Left lung (tissue), 10 donors: ENCODE results near the gene ANGEL2. TPM values are rescaled to one million over a fixed set of nuclear protein-coding genes. Genes with fewer than 3 reads are reported as not detected.

Experiments
- ATAC-seq: fragments of 200-7000 bp; cut with Tn5 transposase; one replicate; pipeline ENCODE4 v1.9.1; 2020; ENCODE audit warnings: moderate library complexity
- DNase-seq, 4 donors: peaks; one replicate each; pipeline ENCODE4 v3.0.0-alpha.2; 2013 to 2020
- H3K27ac ChIP-seq, 2 donors: fragments of 200-600 bp; sonication (generic) in 1 of 2; one replicate each; pipeline versions ENCODE4 v1.5.0 to v1.8.0; 2020 to 2021
- H3K27me3 ChIP-seq, 2 donors: fragments of 200-600 bp; sonication (generic) in 1 of 2; one replicate each; pipeline versions ENCODE4 v1.5.0 to v1.8.0; 2020 to 2021
- H3K36me3 ChIP-seq, 2 donors: fragments of 200-600 bp; sonication (generic) in 1 of 2; one replicate each; pipeline versions ENCODE4 v1.5.0 to v1.8.0; 2020 to 2021
- H3K4me1 ChIP-seq, 2 donors: fragments of 200-600 bp; one replicate each; pipeline ENCODE4 v1.8.0; 2021
- H3K4me3 ChIP-seq, 2 donors: fragments of 200-600 bp; sonication (generic) in 1 of 2; one replicate each; pipeline versions ENCODE4 v1.5.0 to v1.8.0; 2020 to 2021; ENCODE audit warnings: mild to moderate bottlenecking in 1 of 2
- H3K9me3 ChIP-seq, 2 donors: fragments of 200-600 bp; sonication (generic) in 1 of 2; one replicate each; pipeline versions ENCODE4 v1.5.0 to v1.8.0; 2020 to 2021
- intact Hi-C, 2 donors: fragments of 100-400 bp; cut with DNase I; formaldehyde crosslinking; loops; one replicate each; pipeline versions ENCODE4 v1.11.2 to v1.14.2; 2022
- polyA plus RNA-seq, 6 donors: library from polyadenylated mRNA; unstranded; fragments of 120-200 nt; gene quantifications; one replicate each; pipeline ENCODE4 v1.2.1, GENCODE V29; 2013; ENCODE audit not compliant: insufficient read length in 6 of 6
- total RNA-seq, 2 donors: library from RNA; stranded (reverse); fragmentation: NEBNext Ultra II Directional; extraction: Animal tissue kit (Norgen Biotek cat#: 25700); gene quantifications; one replicate each; pipeline ENCODE4 v1.2.1, GENCODE V29; 2021
- TF ChIP-seq, protein P1 (sequence below), 2 donors: fragments of 200-600 bp; sonication (generic) in 1 of 2; IDR thresholded peaks; one replicate each; pipeline versions ENCODE4 v1.5.0 to v1.8.0; 2021; ENCODE audit warnings: antibody characterized with exemption in 2 of 2
- donor health status: DM: no; HTN: yes; CAD: no.
- donor health status: DM: no; HTN: no; CAD: no.

ANGEL2 gene
- total and polyA plus RNA-seq, 8 donors: 24.0 to 56.9 (median 44.8) TPM

DNA sequence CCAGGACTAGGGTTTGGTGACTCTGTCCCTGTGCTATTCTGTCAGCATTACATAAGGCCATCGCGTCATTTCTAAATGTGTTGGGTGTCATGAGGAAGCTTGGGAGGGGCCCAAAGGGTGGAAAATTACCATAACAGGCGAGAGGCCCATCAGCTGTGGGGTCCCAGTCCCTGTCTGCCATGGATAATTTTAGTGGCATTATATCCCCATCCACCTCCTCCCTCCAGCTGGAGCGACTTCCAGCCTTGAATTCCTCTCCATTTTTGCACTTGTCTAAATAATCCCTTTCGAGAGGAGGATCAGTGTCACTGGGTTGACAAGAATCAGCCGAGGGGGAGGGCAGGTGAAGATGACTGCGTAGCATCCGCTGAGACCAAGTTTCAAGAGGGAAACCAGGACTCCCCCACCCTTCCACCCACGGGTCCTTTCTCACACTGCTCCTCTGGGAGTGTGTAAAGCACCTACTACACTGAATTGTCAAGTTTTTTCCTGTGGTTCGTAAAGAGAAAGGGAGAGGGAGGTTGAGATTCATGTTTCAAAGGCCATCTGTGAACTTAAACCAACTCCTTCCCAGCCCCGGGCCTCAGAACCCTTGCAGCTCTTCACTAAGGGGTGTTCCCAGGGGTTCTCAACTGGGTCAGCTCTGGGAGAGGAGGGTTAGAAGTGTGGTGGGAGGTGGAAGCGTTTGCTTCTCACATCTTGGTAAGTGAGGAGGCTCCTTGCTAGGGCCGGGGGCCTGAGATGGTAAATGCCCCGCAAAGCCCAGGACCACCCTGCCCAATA is 36.1 kb downstream of the ANGEL2 start:
- ATAC-seq (no peak), DNase-seq (no peak)
- Histone ChIP-seq H3K4me3 (no peak overlapping the region), H3K9me3 (no peaks in the 10 kb centered on the region), H3K36me3 (no peaks in the 10 kb centered on the region), H3K27ac (no peak overlapping the region), H3K4me1 (peaks cover 0 to 11% of the 10 kb centered on the region in 2 donors), H3K27me3 (no peaks in the 10 kb centered on the region)
- TF ChIP-seq, protein P1, sequence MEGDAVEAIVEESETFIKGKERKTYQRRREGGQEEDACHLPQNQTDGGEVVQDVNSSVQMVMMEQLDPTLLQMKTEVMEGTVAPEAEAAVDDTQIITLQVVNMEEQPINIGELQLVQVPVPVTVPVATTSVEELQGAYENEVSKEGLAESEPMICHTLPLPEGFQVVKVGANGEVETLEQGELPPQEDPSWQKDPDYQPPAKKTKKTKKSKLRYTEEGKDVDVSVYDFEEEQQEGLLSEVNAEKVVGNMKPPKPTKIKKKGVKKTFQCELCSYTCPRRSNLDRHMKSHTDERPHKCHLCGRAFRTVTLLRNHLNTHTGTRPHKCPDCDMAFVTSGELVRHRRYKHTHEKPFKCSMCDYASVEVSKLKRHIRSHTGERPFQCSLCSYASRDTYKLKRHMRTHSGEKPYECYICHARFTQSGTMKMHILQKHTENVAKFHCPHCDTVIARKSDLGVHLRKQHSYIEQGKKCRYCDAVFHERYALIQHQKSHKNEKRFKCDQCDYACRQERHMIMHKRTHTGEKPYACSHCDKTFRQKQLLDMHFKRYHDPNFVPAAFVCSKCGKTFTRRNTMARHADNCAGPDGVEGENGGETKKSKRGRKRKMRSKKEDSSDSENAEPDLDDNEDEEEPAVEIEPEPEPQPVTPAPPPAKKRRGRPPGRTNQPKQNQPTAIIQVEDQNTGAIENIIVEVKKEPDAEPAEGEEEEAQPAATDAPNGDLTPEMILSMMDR (IDR thresholded peaks at IDR 0.05): no peak
- intact Hi-C loops: no loop called here

DNA sequence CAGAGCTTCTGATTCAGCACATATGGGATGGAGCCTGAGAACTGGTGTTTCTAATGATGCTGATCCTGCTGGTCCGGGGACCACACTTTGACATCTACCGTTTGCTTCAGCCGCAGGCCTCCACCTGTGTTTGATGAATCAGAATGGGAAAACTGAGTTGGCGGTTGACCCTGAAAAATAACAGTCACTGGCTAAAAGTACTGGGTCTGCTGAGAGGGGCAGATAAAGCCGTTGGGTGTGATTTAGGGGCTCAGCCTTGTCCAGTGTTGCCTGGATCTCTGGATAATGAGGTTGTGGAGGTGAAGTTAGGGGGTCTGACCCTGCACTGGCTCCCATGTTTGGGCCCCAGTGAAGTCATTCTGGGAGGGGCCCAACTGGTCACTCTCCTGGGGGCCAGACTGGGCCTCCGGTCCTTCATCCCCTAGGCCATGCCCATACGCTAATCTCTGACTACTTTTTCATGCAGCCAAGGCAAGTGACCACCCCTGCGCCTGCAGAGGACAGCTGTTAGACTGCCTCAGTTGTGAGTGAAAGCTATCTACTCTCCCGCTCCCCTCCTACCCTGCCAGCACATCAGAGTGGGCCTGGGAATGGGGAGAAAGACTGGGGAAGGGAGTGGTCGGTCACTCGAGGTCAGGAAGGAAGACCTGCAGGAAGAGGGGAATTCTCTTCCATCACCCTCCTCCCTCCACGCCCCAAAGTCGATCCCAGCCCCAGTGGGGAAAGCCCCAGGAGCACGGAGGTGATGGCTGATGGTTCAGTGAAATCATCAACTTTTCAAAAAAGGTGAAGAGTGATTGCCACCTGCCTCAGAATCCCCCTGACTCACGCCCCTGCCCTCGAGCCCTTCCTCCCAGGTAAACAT is 37.7 kb downstream of the ANGEL2 start:
- Histone ChIP-seq H3K4me1 (peaks cover 0 to 11% of the 10 kb centered on the region in 2 donors), H3K27me3 (no peaks in the 10 kb centered on the region), H3K36me3 (no peaks in the 10 kb centered on the region), H3K27ac (no peak overlapping the region), H3K9me3 (no peaks in the 10 kb centered on the region), H3K4me3 (no peak overlapping the region)
- no peak for ATAC-seq
- DNase-seq: no peak
- intact Hi-C loops: no loop called here
- TF ChIP-seq, protein P1 (IDR thresholded peaks at IDR 0.05): no peak

DNA sequence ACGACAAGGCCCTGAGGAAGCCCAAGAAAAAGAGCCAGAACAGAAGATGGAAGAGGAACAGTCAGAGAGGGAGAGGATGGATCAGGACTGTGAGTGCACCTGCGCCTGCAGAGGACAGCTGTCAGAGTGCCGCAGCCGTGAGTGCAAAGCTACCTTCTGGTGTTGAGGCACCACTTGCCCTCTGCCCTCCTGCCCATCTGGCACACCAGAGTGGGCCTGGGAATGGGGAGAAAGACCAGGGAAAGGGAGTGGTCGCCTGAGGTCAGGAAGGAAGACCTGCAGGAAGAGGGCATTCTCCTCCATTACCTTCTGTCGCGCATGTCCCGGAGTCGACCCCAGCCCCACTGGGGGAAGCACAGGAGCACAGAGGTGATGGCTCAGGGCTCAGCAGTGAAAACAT is 39.1 kb downstream of the ANGEL2 start:
- no peak for ATAC-seq
- Histone ChIP-seq H3K36me3 (no peaks in the 10 kb centered on the region), H3K4me1 (peaks cover 0 to 11% of the 10 kb centered on the region in 2 donors), H3K27ac (no peak overlapping the region), H3K27me3 (no peaks in the 10 kb centered on the region), H3K9me3 (no peaks in the 10 kb centered on the region), H3K4me3 (no peak overlapping the region)
- no peak for DNase-seq
- intact Hi-C loops: no loop called here
- TF ChIP-seq, protein P1 (IDR thresholded peaks at IDR 0.05): no peak

DNA sequence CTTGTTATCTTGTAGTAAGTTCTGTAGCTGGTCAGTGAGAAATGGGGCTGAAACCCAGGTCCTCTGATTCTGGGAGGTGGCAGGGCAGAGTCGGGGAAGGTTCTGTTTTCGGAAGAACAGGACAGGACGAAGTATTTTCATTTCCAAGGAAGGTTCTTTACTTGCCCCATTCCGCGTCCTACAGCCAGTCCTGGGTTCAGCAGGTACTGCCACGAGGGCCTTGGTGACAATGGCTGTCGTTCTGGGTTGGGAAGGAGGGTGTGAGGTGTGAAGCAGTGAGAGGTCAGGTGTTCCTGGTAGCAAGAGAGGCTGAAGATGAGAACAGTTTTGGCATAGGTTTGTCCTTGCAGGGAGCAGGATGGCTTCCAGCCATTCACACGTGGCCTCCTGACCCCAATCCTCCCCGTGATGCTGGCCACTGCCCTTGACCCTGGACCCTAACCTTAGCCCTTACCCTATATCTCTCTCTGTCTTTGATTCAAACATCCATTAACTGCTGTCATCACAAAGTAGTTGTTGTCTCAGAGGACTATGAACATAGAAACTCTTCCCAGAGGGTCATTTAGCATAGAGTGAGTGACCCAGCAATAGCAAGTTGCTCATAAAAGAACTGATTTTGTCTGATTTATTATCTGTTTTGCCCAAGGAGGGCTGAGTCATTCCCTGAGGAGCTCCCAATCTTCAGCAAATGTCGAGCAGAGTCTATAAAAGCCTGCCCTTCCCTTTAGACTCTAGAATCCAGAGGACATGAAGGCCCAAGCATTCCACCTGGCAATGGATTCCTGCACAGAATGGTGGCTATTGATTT is 40.4 kb downstream of the ANGEL2 start:
- ATAC-seq: no peak

More for the DNA sequence above, 40.4 kb downstream of the ANGEL2 start:
- TF ChIP-seq, protein P1 (IDR thresholded peaks at IDR 0.05): no peak
- intact Hi-C loops: no loop called here
- H3K36me3 ChIP-seq: no peaks in the 10 kb centered on the region
- H3K27ac ChIP-seq: no peak overlapping the region
- no peak overlapping the region for H3K4me3 ChIP-seq
- H3K4me1 ChIP-seq: no peaks in the 10 kb centered on the region
- H3K9me3 ChIP-seq: no peaks in the 10 kb centered on the region
- H3K27me3 ChIP-seq: no peaks in the 10 kb centered on the region
- no peak for DNase-seq
